OCI-LY3 (cell line): ENCODE data around the gene OSBPL7.

Experiments used
- H2AFZ ChIP-seq: fragments of 200-600, 300-600 bp; shearing (Covaris generic); 2 replicates; pipeline ENCODE4 v1.6.0; 2014; ENCODE audit warnings: antibody characterized with exemption, low read depth, low read length
- H3K27ac ChIP-seq: fragments of 200-600, 300-600 bp; sonication (generic); 2 replicates; pipeline ENCODE4 v1.5.1; 2014; ENCODE audit warnings: mild to moderate bottlenecking, low read length, moderate library complexity, mixed read lengths
- H3K27me3 ChIP-seq: fragments of 200-600, 300-600 bp; sonication (generic); 2 replicates; pipeline ENCODE4 v1.6.1; 2014; ENCODE audit warnings: low read depth, low read length, mixed read lengths
- H3K36me3 ChIP-seq: fragments of 200-600, 300-600 bp; sonication (generic); replicated peaks from 2 replicates; pipeline ENCODE3; 2014; ENCODE audit warnings: low read depth, low read length, mixed read lengths
- H3K4me1 ChIP-seq: fragments of 300-600, 200-600 bp; sonication (generic); 2 replicates; pipeline ENCODE4 v1.6.1; 2014; ENCODE audit warnings: low read length, mixed read lengths
- H3K4me2 ChIP-seq: fragments of 200-600, 300-600 bp; sonication (generic); 2 replicates; pipeline ENCODE4 v1.6.1; 2014; ENCODE audit warnings: low read length, mixed read lengths
- H3K4me3 ChIP-seq: fragments of 300-600, 200-600 bp; sonication (generic); 2 replicates; pipeline ENCODE4 v1.5.1; 2014; ENCODE audit warnings: antibody characterized with exemption, mild to moderate bottlenecking, low read length, moderate library complexity
- H3K79me2 ChIP-seq: fragments of 300-600, 200-600 bp; shearing (Covaris generic); 2 replicates; pipeline ENCODE4 v1.6.1; 2014; ENCODE audit warnings: mild to moderate bottlenecking, low read length, mixed read lengths
- H3K9ac ChIP-seq: fragments of 300-600, 200-600 bp; shearing (Covaris generic); 2 replicates; pipeline ENCODE4 v1.6.0; 2014; ENCODE audit warnings: mild to moderate bottlenecking, low read length, moderate library complexity
- H3K9me3 ChIP-seq: fragments of 200-600, 300-600 bp; shearing (Covaris generic); 2 replicates; pipeline ENCODE4 v1.6.1; 2014; ENCODE audit warnings: low read length, mixed read lengths; ENCODE audit not compliant: insufficient read depth
- H4K20me1 ChIP-seq: fragments of 200-600, 300-600 bp; sonication (generic); 2 replicates; pipeline ENCODE4 v1.6.1; 2016; ENCODE audit warnings: low read length, mixed read lengths; ENCODE audit not compliant: insufficient read depth
- EZH2phosphoT487 ChIP-seq: fragments of 200-600 bp; shearing (Covaris generic); IDR thresholded peaks from 2 replicates; pipeline ENCODE4 v1.6.1; 2018; ENCODE audit warnings: antibody characterized with exemption, mixed run types, low read depth
- TF ChIP-seq, protein P1 (sequence below): fragments of 200-600, 300-600 bp; sonication (generic); IDR thresholded peaks from 2 replicates; pipeline ENCODE4 v1.5.1; 2014; ENCODE audit warnings: antibody characterized with exemption, low read length, low read depth

Gene OSBPL7

GRCh38 chr17:47808036-47808829, 13.4 kb downstream of the OSBPL7 start:
- no peak overlapping the region for H3K9ac ChIP-seq
- H3K4me1 ChIP-seq, result no peaks in the 10 kb centered on the region
- H2AFZ ChIP-seq, result no peak overlapping the region
- H3K4me2 ChIP-seq, result no peak overlapping the region
- H3K27ac ChIP-seq, result no peak overlapping the region
- TF ChIP-seq EZH2phosphoT487, result no peak
- TF ChIP-seq, protein P1, sequence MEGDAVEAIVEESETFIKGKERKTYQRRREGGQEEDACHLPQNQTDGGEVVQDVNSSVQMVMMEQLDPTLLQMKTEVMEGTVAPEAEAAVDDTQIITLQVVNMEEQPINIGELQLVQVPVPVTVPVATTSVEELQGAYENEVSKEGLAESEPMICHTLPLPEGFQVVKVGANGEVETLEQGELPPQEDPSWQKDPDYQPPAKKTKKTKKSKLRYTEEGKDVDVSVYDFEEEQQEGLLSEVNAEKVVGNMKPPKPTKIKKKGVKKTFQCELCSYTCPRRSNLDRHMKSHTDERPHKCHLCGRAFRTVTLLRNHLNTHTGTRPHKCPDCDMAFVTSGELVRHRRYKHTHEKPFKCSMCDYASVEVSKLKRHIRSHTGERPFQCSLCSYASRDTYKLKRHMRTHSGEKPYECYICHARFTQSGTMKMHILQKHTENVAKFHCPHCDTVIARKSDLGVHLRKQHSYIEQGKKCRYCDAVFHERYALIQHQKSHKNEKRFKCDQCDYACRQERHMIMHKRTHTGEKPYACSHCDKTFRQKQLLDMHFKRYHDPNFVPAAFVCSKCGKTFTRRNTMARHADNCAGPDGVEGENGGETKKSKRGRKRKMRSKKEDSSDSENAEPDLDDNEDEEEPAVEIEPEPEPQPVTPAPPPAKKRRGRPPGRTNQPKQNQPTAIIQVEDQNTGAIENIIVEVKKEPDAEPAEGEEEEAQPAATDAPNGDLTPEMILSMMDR, result no peak
- no peaks in the 10 kb centered on the region for H4K20me1 ChIP-seq
- H3K4me3 ChIP-seq, result no peak overlapping the region
- no peaks in the 10 kb centered on the region for H3K27me3 ChIP-seq
- H3K36me3 ChIP-seq, result no peaks in the 10 kb centered on the region
- H3K79me2 ChIP-seq, result no peaks in the 10 kb centered on the region
- no peaks in the 10 kb centered on the region for H3K9me3 ChIP-seq

- Histone ChIP-seq H3K4me2 (no peak overlapping the region), H3K9ac (no peak overlapping the region), H3K27me3 (no peaks in the 10 kb centered on the region), H3K36me3 (no peaks in the 10 kb centered on the region), H4K20me1 (no peaks in the 10 kb centered on the region), H3K4me3 (no peak overlapping the region), H3K4me1 (no peaks in the 10 kb centered on the region), H2AFZ (no peak overlapping the region), H3K79me2 (no peaks in the 10 kb centered on the region), H3K9me3 (no peaks in the 10 kb centered on the region), H3K27ac (no peak overlapping the region)
- TF ChIP-seq, protein P1, result no peak
- TF ChIP-seq EZH2phosphoT487, result no peak
Measured at GRCh38 chr17:47807421-47807820, 14.2 kb downstream of the OSBPL7 start.

DNA sequence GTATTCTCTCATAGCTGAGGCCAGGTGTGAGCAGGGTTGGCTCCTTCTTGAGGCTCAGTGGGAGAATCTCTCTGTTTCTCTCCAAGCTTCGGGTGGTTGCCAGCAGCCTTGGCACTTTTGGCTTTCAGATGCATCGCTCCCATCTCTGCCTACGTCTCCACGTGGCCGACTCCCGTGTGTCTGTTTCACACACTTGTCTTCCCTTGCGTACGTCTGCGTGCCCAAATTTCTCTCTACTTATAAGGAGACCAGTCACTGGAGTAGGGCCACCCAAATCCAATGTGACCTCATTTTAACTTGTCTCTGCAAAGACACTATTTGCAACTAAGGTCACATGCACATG, 14.7 kb downstream of the OSBPL7 start:
- TF ChIP-seq, protein P1, result no peak
- TF ChIP-seq EZH2phosphoT487, result no peak
- Histone ChIP-seq H3K27me3 (no peaks in the 10 kb centered on the region), H3K79me2 (no peaks in the 10 kb centered on the region), H2AFZ (no peak overlapping the region), H3K9ac (no peak overlapping the region), H4K20me1 (no peaks in the 10 kb centered on the region), H3K36me3 (no peaks in the 10 kb centered on the region), H3K27ac (no peak overlapping the region), H3K4me2 (no peak overlapping the region), H3K4me3 (no peak overlapping the region), H3K9me3 (no peaks in the 10 kb centered on the region), H3K4me1 (no peaks in the 10 kb centered on the region)

DNA sequence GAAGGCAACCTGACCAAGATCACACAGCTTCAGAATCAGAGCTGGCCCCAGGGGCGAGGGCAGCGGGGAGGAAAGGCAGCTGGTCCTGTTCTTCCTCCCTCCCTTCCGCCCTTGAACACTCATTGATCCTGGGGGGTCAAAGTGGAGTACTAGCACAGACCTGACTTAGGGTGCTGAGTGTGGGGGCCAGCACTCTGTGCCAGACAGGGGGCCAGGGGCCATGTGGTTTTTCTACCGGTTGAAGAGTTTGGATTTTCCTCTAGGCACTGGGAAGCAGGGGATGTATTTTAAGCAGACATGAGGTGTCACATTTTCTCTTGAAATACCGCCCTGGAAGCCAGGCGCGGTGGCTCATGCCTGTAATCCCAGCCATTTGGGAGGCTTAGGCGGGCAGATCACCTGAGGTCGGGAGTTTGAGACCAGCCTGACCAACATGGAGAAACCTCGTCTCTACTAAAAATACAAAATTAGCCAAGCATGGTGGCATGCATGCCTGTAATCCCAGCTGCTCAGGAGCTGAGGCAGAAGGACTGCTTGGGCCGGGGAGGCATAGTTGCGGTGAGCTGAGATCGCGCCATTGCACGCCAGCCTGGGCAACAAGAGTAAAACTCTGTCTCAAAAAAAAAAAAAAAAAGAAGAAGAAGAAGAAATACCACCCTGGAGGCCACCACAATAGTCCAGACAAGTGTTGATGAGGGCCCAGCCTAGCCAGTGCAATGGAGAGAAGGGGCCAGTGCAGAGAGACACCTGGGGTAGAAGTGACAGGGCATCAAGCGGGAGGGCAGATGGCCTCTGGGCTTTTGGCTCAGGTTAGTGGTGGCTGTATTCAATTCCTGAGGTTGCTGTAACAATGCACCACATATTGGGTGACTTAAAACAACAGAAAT, 15.3 kb downstream of the OSBPL7 start:
- Histone ChIP-seq H3K36me3 (no peaks in the 10 kb centered on the region), H3K4me2 (no peak overlapping the region), H3K79me2 (no peaks in the 10 kb centered on the region), H3K9me3 (no peaks in the 10 kb centered on the region), H3K9ac (no peak overlapping the region), H4K20me1 (no peaks in the 10 kb centered on the region), H3K27me3 (no peaks in the 10 kb centered on the region), H3K27ac (no peak overlapping the region), H3K4me3 (no peak overlapping the region), H3K4me1 (no peaks in the 10 kb centered on the region), H2AFZ (no peak overlapping the region)
- TF ChIP-seq, protein P1, result no peak
- no peak for TF ChIP-seq EZH2phosphoT487
